Mucosa of gallbladder (tissue), 1 donor: ENCODE results near the gene CUEDC2. TPM values are rescaled to one million over a fixed set of nuclear protein-coding genes. Genes with fewer than 3 reads are reported as not detected.
"Not testable (repeated sequence)": the region's sequence is repeated elsewhere in the genome, so short reads cannot be mapped to it uniquely, and the experiment has no call there.

Source experiments
- DNase-seq: peaks from one replicate; pipeline ENCODE4 v3.0.0-alpha.2; 2020; ENCODE audit warnings: low spot score
- total RNA-seq: library from RNA; stranded (reverse); gene quantifications from one replicate; pipeline ENCODE4 v1.2.1, GENCODE V29; 2021
- donor health status: DM: no; HTN: no; CAD: no.

CUEDC2 gene
- total RNA-seq, 1 donor from 2014 or later, result 63.2 TPM

- not testable (repeated sequence) for DNase-seq
Observed at GRCh38 chr10:102454662-102455487, 22.5 kb upstream of the CUEDC2 start.

GRCh38 chr10:102453502-102453901, 21.1 kb upstream of the CUEDC2 start:
- no peak for DNase-seq

- DNase-seq, result no peak
Observed at GRCh38 chr10:102452672-102453340, 20.4 kb upstream of the CUEDC2 start.

GRCh38 chr10:102451105-102451969, 19.0 kb upstream of the CUEDC2 start, which contains the start of gene C10orf95:
TSS of gene C10orf95 (minus strand) at chr10:102451543. CDS start at chr10:102451093, 450 bp downstream.
- DNase-seq, result no peak

GRCh38 chr10:102450374-102451104, 18.2 kb upstream of the CUEDC2 start:
- peak; percentile 87 for DNase-seq

GRCh38 chr10:102450124-102450373, 17.7 kb upstream of the CUEDC2 start:
- DNase-seq, result no peak

GRCh38 chr10:102449321-102450123, 17.1 kb upstream of the CUEDC2 start:
- DNase-seq, result peak; percentile 86

- DNase-seq, result no peak
Observed at GRCh38 chr10:102444851-102445250, 12.5 kb upstream of the CUEDC2 start.

GRCh38 chr10:102438374-102438773, 6.0 kb upstream of the CUEDC2 start:
- no peak for DNase-seq

- DNase-seq, result no peak
Observed at GRCh38 chr10:102437515-102437914, 5.1 kb upstream of the CUEDC2 start.

- DNase-seq, result no peak
Observed at GRCh38 chr10:102436312-102436711, 3.9 kb upstream of the CUEDC2 start.

GRCh38 chr10:102435529-102436233, 3.3 kb upstream of the CUEDC2 start:
- DNase-seq, result no peak

GRCh38 chr10:102435133-102435497, 2.7 kb upstream of the CUEDC2 start:
- DNase-seq, result no peak

GRCh38 chr10:102434394-102435132, 2.2 kb upstream of the CUEDC2 start:
- DNase-seq, result no peak

- no peak for DNase-seq
Observed at GRCh38 chr10:102433619-102434046, 1.3 kb upstream of the CUEDC2 start.

- DNase-seq, result no peak
Observed at GRCh38 chr10:102431452-102432124, 786 bp downstream of the CUEDC2 start.

GRCh38 chr10:102429468-102429867, 2.9 kb downstream of the CUEDC2 start:
- no peak for DNase-seq

GRCh38 chr10:102426803-102427287, 5.5 kb downstream of the CUEDC2 start:
- no peak for DNase-seq

- no peak for DNase-seq
Observed at GRCh38 chr10:102425444-102425843, 6.9 kb downstream of the CUEDC2 start.
